Measurements from ENCODE around the gene DOCK10. TPM values are rescaled to one million over a fixed set of nuclear protein-coding genes. Genes with fewer than 3 reads are reported as not detected.
"Not testable (repeated sequence)": the region's sequence is repeated elsewhere in the genome, so short reads cannot be mapped to it uniquely, and the experiment has no call there.

The DOCK10 gene
- total and polyA plus RNA-seq, 2 donors (not counting 1 experiment from before 2014, with no cell fraction given), result 49.5 to 139 TPM

GRCh38 chr2:224944707-224945547 is 97.3 kb downstream of the DOCK10 start:
- intact Hi-C loops (cut with micrococcal nuclease), result loop anchor here (1.0 to 10.0 kb wide), 3 partner anchors 8 to 1000 kb away; partner anchors contain the start of gene WDFY1
- H3K79me2 ChIP-seq (ENCODE audit: control insufficient read depth, insufficient read depth, low read length), result peaks cover 92% of the 10 kb centered on the region
- ChIA-PET POLR2A (interaction anchor here (1.2 kb wide), 1 partner anchor 9 kb away, joined by 3 read pairs; no protein-coding TSS in a partner anchor), CTCF (interaction anchor here (1.0 to 8.3 kb wide), 6 partner anchors 10 to 57 kb away, joined by 3 to 54 read pairs (median 4); no protein-coding TSS in a partner anchor)
- no peaks in the 10 kb centered on the region for H3K27me3 ChIP-seq (replicated peaks in 1 of 4; ENCODE audit: control extremely low read depth in 1 of 4, control insufficient read depth in 3 of 4, insufficient read depth in 4 of 4, low read length in 3 of 4)
- H4K20me1 ChIP-seq (ENCODE audit: control insufficient read depth, insufficient read depth, low read length, poor library complexity, severe bottlenecking), result no peaks in the 10 kb centered on the region
- H3K4me3 Mint-ChIP-seq, result peak overlapping the region; percentile 92
- no peaks in the 10 kb centered on the region for H3K9me3 ChIP-seq (ENCODE audit: control extremely low read depth in 1 of 3, control insufficient read depth in 2 of 3, insufficient read depth in 1 of 3, low read length in 2 of 3)
- ATAC-seq (ENCODE audit: low read depth), result peak; percentile 15
- no peaks in the 10 kb centered on the region for H3K36me3 ChIP-seq (replicated peaks in 1 of 2; ENCODE audit: control extremely low read depth in 1 of 2, control insufficient read depth in 1 of 2, extremely low read depth in 1 of 2, insufficient read depth in 2 of 2, low read length in 1 of 2)
- H3K9ac ChIP-seq (ENCODE audit: low read length), result peak overlapping the region; percentile 88
- H3K27ac Mint-ChIP-seq, result peak overlapping the region; percentile 95
- peak overlapping the region; percentile 35 to 91 for H3K27ac ChIP-seq (ENCODE audit: low read length in 2 of 2)
- peak overlapping the region; percentile 74 for H3K4me2 ChIP-seq (replicated peaks; ENCODE audit: low read depth, low read length, poor library complexity, severe bottlenecking)
- H3K4me1 Mint-ChIP-seq, result peaks cover 83% of the 10 kb centered on the region
- peaks cover 69 to 77% of the 10 kb centered on the region in 2 donors for H3K4me1 ChIP-seq (ENCODE audit: control insufficient read depth in 2 of 2, insufficient read depth in 2 of 2, low read length in 2 of 2)
- no peaks in the 10 kb centered on the region for H3K27me3 Mint-ChIP-seq
- H3K4me3 ChIP-seq (ENCODE audit: control extremely low read depth in 1 of 5, extremely low read depth in 1 of 5, insufficient read depth in 1 of 5, low read depth in 2 of 5, low read length in 4 of 5), result peak overlapping the region; percentile 44 to 92 (median 71)
- no peak for TF ChIP-seq EZH2 (IDR thresholded peaks at IDR 0.05; ENCODE audit: borderline replicate concordance, insufficient read depth, low read depth, low read length, poor library complexity, severe bottlenecking)
- no peak for TF ChIP-seq CTCF (IDR thresholded peaks at IDR 0.05)
- no peak overlapping the region for H2AFZ ChIP-seq (ENCODE audit: insufficient read depth, low read depth, low read length, poor library complexity, severe bottlenecking)
- no CpG with 5 or more reads among the region's 8 CpGs for WGBS (ENCODE audit: insufficient coverage)
- H3K9me3 Mint-ChIP-seq (ENCODE audit: insufficient read depth), result no peaks in the 10 kb centered on the region
- DNase-seq, result peak; percentile 25

GRCh38 chr2:224943601-224944041 is 98.6 kb downstream of the DOCK10 start:
- CTCF ChIA-PET, result interaction anchor here (0.9 to 8.3 kb wide), 11 partner anchors 9 to 167 kb away, joined by 3 to 54 read pairs (median 4); no protein-coding TSS in a partner anchor
- Mint-ChIP-seq H3K4me3 (peak overlapping the region; percentile 92), H3K4me1 (peaks cover 83% of the 10 kb centered on the region), H3K27ac (peak overlapping the region; percentile 95)
- Histone ChIP-seq H3K79me2 (ENCODE audit: control insufficient read depth, insufficient read depth, low read length) (peaks cover 93% of the 10 kb centered on the region), H3K4me3 (ENCODE audit: control extremely low read depth in 1 of 5, extremely low read depth in 1 of 5, insufficient read depth in 1 of 5, low read depth in 2 of 5, low read length in 4 of 5) (peak overlapping the region in 3 of 5 experiments; percentile 63 to 92 (median 71)), H2AFZ (ENCODE audit: insufficient read depth, low read depth, low read length, poor library complexity, severe bottlenecking) (peak overlapping the region; percentile 6), H3K4me2 (replicated peaks; ENCODE audit: low read depth, low read length, poor library complexity, severe bottlenecking) (peak overlapping the region; percentile 74), H3K27ac (ENCODE audit: low read length in 2 of 2) (peak overlapping the region; percentile 35 to 91), H3K4me1 (ENCODE audit: control insufficient read depth in 2 of 2, insufficient read depth in 2 of 2, low read length in 2 of 2) (peaks cover 72 to 84% of the 10 kb centered on the region in 2 donors), H3K9ac (ENCODE audit: low read length) (peak overlapping the region; percentile 88)
- H3K27me3 ChIP-seq (replicated peaks in 1 of 4; ENCODE audit: control extremely low read depth in 1 of 4, control insufficient read depth in 3 of 4, insufficient read depth in 4 of 4, low read length in 3 of 4); H3K9me3 ChIP-seq (ENCODE audit: control extremely low read depth in 1 of 3, control insufficient read depth in 2 of 3, insufficient read depth in 1 of 3, low read length in 2 of 3); H4K20me1 ChIP-seq (ENCODE audit: control insufficient read depth, insufficient read depth, low read length, poor library complexity, severe bottlenecking); H3K36me3 ChIP-seq (replicated peaks in 1 of 2; ENCODE audit: control extremely low read depth in 1 of 2, control insufficient read depth in 1 of 2, extremely low read depth in 1 of 2, insufficient read depth in 2 of 2, low read length in 1 of 2); H3K9me3 Mint-ChIP-seq (ENCODE audit: insufficient read depth); ATAC-seq (ENCODE audit: low read depth); DNase-seq; H3K27me3 Mint-ChIP-seq: not testable (repeated sequence)
- intact Hi-C loops (cut with micrococcal nuclease), result loop anchor here (1.0 to 10.0 kb wide), 2 partner anchors 10 to 999 kb away; partner anchors contain the start of gene WDFY1
- 37% methylated on average over 4 of the region's 8 CpGs for WGBS (ENCODE audit: insufficient coverage)
- POLR2A ChIA-PET, result interaction anchor here (0.6 to 2.6 kb wide), 3 partner anchors 11 to 16 kb away, joined by 3 to 9 read pairs (median 9); no protein-coding TSS in a partner anchor
